ENCODE data around the gene ZFP92. TPM values are rescaled to one million over a fixed set of nuclear protein-coding genes. Genes with fewer than 3 reads are reported as not detected.

Gene ZFP92
- total and polyA plus RNA-seq, 2 of the 8 experiments (the other 6 are each of a cell fraction or from before 2014, with no cell fraction given) = 0.14 to 0.41 TPM

DNA sequence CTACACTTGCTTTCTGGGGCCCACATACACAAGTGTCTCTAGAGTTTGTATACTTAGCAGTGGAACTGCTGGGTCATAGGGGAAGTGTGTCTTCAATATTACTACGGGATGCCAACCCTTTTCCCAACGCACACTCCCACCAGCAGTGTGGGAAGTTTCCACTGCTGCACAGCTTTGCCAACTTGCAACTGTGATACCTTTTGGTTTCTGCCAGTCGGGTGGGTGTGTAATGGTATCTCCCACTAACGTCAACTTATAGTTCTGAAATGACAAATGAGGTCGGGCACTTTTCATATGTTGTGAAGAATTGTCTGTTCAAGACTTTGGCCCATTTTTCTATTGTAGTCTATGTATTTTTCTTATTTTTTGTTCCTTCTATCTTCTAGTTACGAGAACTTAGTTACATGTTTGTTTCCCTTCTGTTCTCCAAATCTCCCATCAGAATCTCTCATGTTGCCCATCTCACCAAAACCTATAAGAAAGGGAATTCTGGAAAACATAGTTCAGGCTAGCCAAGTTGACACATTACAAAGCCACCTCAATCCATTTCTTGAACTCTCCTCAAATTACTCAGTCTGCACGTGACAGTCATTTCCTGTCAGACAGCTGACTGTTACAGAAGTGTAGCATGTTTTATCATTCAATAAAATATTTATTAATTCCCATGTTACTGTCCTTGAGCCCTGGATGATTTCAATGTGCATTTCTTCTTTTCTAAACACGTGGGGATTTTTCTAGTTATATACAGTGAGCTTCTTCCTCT lies 40.8 kb upstream of the ZFP92 start:
- Histone ChIP-seq H3K56ac (replicated peaks; ENCODE audit: insufficient read length, low read depth, low read length) (no peak overlapping the region), H3K23ac (ENCODE audit: insufficient read length) (no peak overlapping the region), H4K8ac (ENCODE audit: extremely low read depth, insufficient read depth, low read length) (no peak overlapping the region), H3K4me2 (ENCODE audit: insufficient read depth in 1 of 2, low read depth in 2 of 2, low read length in 2 of 2) (no peak overlapping the region), H3K14ac (ENCODE audit: insufficient read length) (no peak overlapping the region), H2AFZ (ENCODE audit: low read length) (no peak overlapping the region), H2BK5ac (ENCODE audit: low read depth, low read length) (no peak overlapping the region), H2BK15ac (ENCODE audit: low read length) (no peak overlapping the region), H4K91ac (replicated peaks; ENCODE audit: insufficient read length, low read length) (no peak overlapping the region), H3K79me2 (ENCODE audit: control insufficient read depth in 1 of 2, insufficient read depth in 2 of 2, low read length in 2 of 2) (no peaks in the 10 kb centered on the region), H4K5ac (ENCODE audit: insufficient read length, low read depth, low read length) (no peak overlapping the region), H2AK5ac (ENCODE audit: low read depth, low read length) (no peak overlapping the region), H3K36me3 (ENCODE audit: control insufficient read depth in 2 of 4, insufficient read depth in 4 of 4, low read length in 3 of 4) (no peaks in the 10 kb centered on the region), H3K4ac (replicated peaks; ENCODE audit: insufficient read length, low read depth, low read length) (no peak overlapping the region), H3K4me1 (replicated peaks in 1 of 4; ENCODE audit: control insufficient read depth in 3 of 4, insufficient read depth in 4 of 4, low read length in 3 of 4) (no peaks in the 10 kb centered on the region), H3K9me3 (ENCODE audit: insufficient read depth in 2 of 2, low read depth in 1 of 2, low read length in 1 of 2) (no peaks in the 10 kb centered on the region), H2BK12ac (ENCODE audit: low read depth, low read length) (no peak overlapping the region), H3K27ac (ENCODE audit: low read depth, low read length) (no peak overlapping the region), H3K27me3 (replicated peaks in 1 of 4; ENCODE audit: control insufficient read depth in 3 of 4, extremely low read depth in 1 of 4, insufficient read depth in 3 of 4, low read length in 3 of 4) (no peaks in the 10 kb centered on the region), H3K23me2 (ENCODE audit: low read depth, low read length) (no peaks in the 10 kb centered on the region), H2BK20ac (ENCODE audit: low read length) (no peak overlapping the region), H3K9ac (replicated peaks in 1 of 4; ENCODE audit: extremely low read depth in 1 of 4, low read depth in 3 of 4, low read length in 3 of 4) (no peak overlapping the region), H3K18ac (ENCODE audit: extremely low read depth, low read length) (no peak overlapping the region), H3K79me1 (ENCODE audit: low read depth, low read length) (no peaks in the 10 kb centered on the region), H3K4me3 (ENCODE audit: extremely low read depth in 1 of 4, insufficient read depth in 2 of 4, low read depth in 3 of 4, low read length in 4 of 4) (no peak overlapping the region), H4K20me1 (replicated peaks in 1 of 2; ENCODE audit: control insufficient read depth in 1 of 2, insufficient read depth in 2 of 2, low read length in 2 of 2) (no peaks in the 10 kb centered on the region), H2BK120ac (replicated peaks; ENCODE audit: low read depth, low read length) (no peak overlapping the region)
- no peak for FAIRE-seq
- DNase-seq (ENCODE audit: low read depth in 1 of 2, low spot score in 2 of 2) = no peak
- WGBS, 2 experiments (ENCODE audit: extremely low coverage in 1 of 2, insufficient coverage in 1 of 2, insufficient read length in 1 of 2, insufficient replicate concordance in 2 of 2, low coverage in 1 of 2, low lambda C conversion rate in 2 of 2, missing lambda C conversion rate in 1 of 2) = 82% methylated on average over 8 of the region's 8 CpGs; no CpG with 5 or more reads in 1 of the 2 experiments
- POLR2A ChIA-PET (ENCODE audit: partially characterized antibody) = no interaction called here
- CTCF ChIA-PET (ENCODE audit: partially characterized antibody) = no interaction called here
- TF ChIP-seq RNF2 (IDR thresholded peaks at IDR 0.05; ENCODE audit: borderline replicate concordance, low read depth, low read length, missing control alignments, poor library complexity, severe bottlenecking) = no peak
- TF ChIP-seq FOSL1 (IDR thresholded peaks at IDR 0.05; ENCODE audit: insufficient read depth, low read depth, low read length) = no peak
- TF ChIP-seq SUZ12 (IDR thresholded peaks at IDR 0.05; ENCODE audit: low read length) = no peak
- TF ChIP-seq, protein P1, sequence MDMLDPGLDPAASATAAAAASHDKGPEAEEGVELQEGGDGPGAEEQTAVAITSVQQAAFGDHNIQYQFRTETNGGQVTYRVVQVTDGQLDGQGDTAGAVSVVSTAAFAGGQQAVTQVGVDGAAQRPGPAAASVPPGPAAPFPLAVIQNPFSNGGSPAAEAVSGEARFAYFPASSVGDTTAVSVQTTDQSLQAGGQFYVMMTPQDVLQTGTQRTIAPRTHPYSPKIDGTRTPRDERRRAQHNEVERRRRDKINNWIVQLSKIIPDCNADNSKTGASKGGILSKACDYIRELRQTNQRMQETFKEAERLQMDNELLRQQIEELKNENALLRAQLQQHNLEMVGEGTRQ (IDR thresholded peaks at IDR 0.05; ENCODE audit: low read length) = no peak
- TF ChIP-seq TCF12 (IDR thresholded peaks at IDR 0.05; ENCODE audit: low read depth, low read length) = no peak
- TF ChIP-seq GABPA (IDR thresholded peaks at IDR 0.05; ENCODE audit: borderline replicate concordance, insufficient read depth, low read length) = no peak
- no peak for TF ChIP-seq ASH2L (IDR thresholded peaks at IDR 0.05; ENCODE audit: low read length)
- TF ChIP-seq, protein P2, sequence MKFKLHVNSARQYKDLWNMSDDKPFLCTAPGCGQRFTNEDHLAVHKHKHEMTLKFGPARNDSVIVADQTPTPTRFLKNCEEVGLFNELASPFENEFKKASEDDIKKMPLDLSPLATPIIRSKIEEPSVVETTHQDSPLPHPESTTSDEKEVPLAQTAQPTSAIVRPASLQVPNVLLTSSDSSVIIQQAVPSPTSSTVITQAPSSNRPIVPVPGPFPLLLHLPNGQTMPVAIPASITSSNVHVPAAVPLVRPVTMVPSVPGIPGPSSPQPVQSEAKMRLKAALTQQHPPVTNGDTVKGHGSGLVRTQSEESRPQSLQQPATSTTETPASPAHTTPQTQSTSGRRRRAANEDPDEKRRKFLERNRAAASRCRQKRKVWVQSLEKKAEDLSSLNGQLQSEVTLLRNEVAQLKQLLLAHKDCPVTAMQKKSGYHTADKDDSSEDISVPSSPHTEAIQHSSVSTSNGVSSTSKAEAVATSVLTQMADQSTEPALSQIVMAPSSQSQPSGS (IDR thresholded peaks at IDR 0.05; ENCODE audit: low read length) = no peak
- no peak for TF ChIP-seq JUN (IDR thresholded peaks at IDR 0.05; ENCODE audit: low read depth, low read length)
- TF ChIP-seq JUND (IDR thresholded peaks at IDR 0.05; ENCODE audit: low read length) = no peak

Measured in H1 (cell line).